Stomach (tissue), 9 donors: ENCODE results near the gene UGT8. TPM values are rescaled to one million over a fixed set of nuclear protein-coding genes. Genes with fewer than 3 reads are reported as not detected.

Source experiments
- DNase-seq, 2 donors: peaks; one replicate each; pipeline versions ENCODE4 v3.0.0 to v3.0.0-alpha.2; 2013 to 2019
- H3K27ac ChIP-seq, 5 donors: fragments of 200-600 bp in 4 of 5; sonication (generic) in 4 of 5; one replicate each; pipeline ENCODE4 v1.5.1; 2013 to 2019; ENCODE audit warnings: mild to moderate bottlenecking in 1 of 5, moderate library complexity in 1 of 5
- H3K27me3 ChIP-seq, 3 donors: fragments of 200-600 bp; sonication (generic); one replicate each; pipeline ENCODE4 v1.5.1; 2017 to 2019; ENCODE audit warnings: mixed run types in 1 of 3
- H3K36me3 ChIP-seq, 4 donors: fragments of 200-600 bp; sonication (generic); 1 replicate in 3 of 4; 2 replicates in 1 of 4; pipeline ENCODE4 v1.5.1; 2016 to 2019
- H3K4me1 ChIP-seq, 4 donors: fragments of 200-600 bp; sonication (generic); one replicate each; pipeline ENCODE4 v1.5.1; 2016 to 2019
- H3K4me3 ChIP-seq, 4 donors: fragments of 200-600 bp; sonication (generic) in 3 of 4; one replicate each; pipeline ENCODE4 v1.5.1; 2016 to 2019; ENCODE audit warnings: mild to moderate bottlenecking in 1 of 4
- H3K9me3 ChIP-seq, 4 donors: fragments of 200-600 bp; sonication (generic); one replicate each; pipeline ENCODE4 v1.5.1; 2016 to 2019
- CTCF ChIP-seq, 7 experiments: fragments of 450-650 bp in 4 of 7; fragments of 200-600 bp in 3 of 7; sonication (generic) in 3 of 7; IDR thresholded peaks; one replicate each; pipeline ENCODE4 v1.5.1; 2016 to 2019; ENCODE audit warnings: antibody characterized with exemption in 7 of 7, control low read depth in 2 of 7, mild to moderate bottlenecking in 1 of 7
- EP300 ChIP-seq: sonication (generic); formaldehyde crosslinking; IDR thresholded peaks from one replicate; pipeline ENCODE4 v1.6.1; 2017; ENCODE audit warnings: antibody characterized with exemption
- POLR2A ChIP-seq, 4 donors: fragments of 450-650 bp; IDR thresholded peaks; one replicate each; pipeline ENCODE4 v1.6.1; 2016; ENCODE audit warnings: antibody characterized with exemption in 4 of 4, control low read depth in 2 of 4, mild to moderate bottlenecking in 1 of 4, moderate library complexity in 1 of 4
- POLR2AphosphoS5 ChIP-seq, 3 donors: sonication (generic); formaldehyde crosslinking; IDR thresholded peaks; one replicate each; pipeline ENCODE4 v1.6.1; 2016; ENCODE audit warnings: antibody characterized with exemption in 3 of 3
- WGBS, 5 donors: extraction: QIAGEN DNeasy Blood & Tissue Kit in 3 of 5; methylation state at CpG; one replicate each; pipeline versions ENCODE4 v1.1.5 to v1.1.7; 2013 to 2018; 5-methylcytosine and 5-hydroxymethylcytosine counted together
- intact Hi-C: fragments of 100-400 bp; cut with DNase I; formaldehyde crosslinking; loops from one replicate; pipeline ENCODE4 v1.15.1; 2023; ENCODE audit warnings: low total_unique reads
- polyA plus RNA-seq, 3 donors: library from polyadenylated mRNA; stranded (reverse); fragments of 200-250 nt; gene quantifications; one replicate each; pipeline ENCODE4 v1.2.3, GENCODE V29; 2013
- small RNA-seq, 4 donors: library from RNA; depleted of rRNA; stranded (forward); fragments of <200 nt; gene quantifications; one replicate each; pipeline ENCODE3, GENCODE V24; 2016
- total RNA-seq, 5 donors: library from RNA; depleted of rRNA; stranded (reverse); fragments of >200 nt; gene quantifications; one replicate each; pipeline versions ENCODE4 v1.1.0 to v1.2.3, GENCODE V29; 2014 to 2016
- donor health status: healthy with polysubstance abuse.
- donor health status: Bipolar disorder and iron deficiency.
- donor health status: healthy.

Gene UGT8
- total and polyA plus RNA-seq, 8 donors = 1.2 to 42.6 (median 8.0) TPM

- H3K27ac ChIP-seq = no peak overlapping the region
- TF ChIP-seq POLR2AphosphoS5 (IDR thresholded peaks at IDR 0.05) (no peak), EP300 (no peak), POLR2A (IDR thresholded peaks at IDR 0.05) (no peak), CTCF (IDR thresholded peaks at IDR 0.05) (no peak)
- no peaks in the 10 kb centered on the region for H3K9me3 ChIP-seq
- no peak for DNase-seq
- no peaks in the 10 kb centered on the region for H3K36me3 ChIP-seq
- H3K4me3 ChIP-seq = no peak overlapping the region
- no peaks in the 10 kb centered on the region for H3K27me3 ChIP-seq
- WGBS, 5 donors = 63 to 72% (median 67%) methylated on average over 6 of the region's 6 CpGs
- intact Hi-C loops = no loop called here
- H3K4me1 ChIP-seq = no peaks in the 10 kb centered on the region
These were observed 126.5 kb downstream of the UGT8 start for GRCh38 chr4:114725066-114725465.

GRCh38 chr4:114727461-114727860 lies 128.9 kb downstream of the UGT8 start:
- Histone ChIP-seq H3K36me3 (no peaks in the 10 kb centered on the region), H3K27me3 (no peaks in the 10 kb centered on the region), H3K4me3 (no peak overlapping the region), H3K4me1 (no peaks in the 10 kb centered on the region), H3K27ac (no peak overlapping the region), H3K9me3 (no peaks in the 10 kb centered on the region)
- no peak for TF ChIP-seq CTCF (IDR thresholded peaks at IDR 0.05)
- no peak for TF ChIP-seq POLR2A (IDR thresholded peaks at IDR 0.05)
- no peak for TF ChIP-seq POLR2AphosphoS5 (IDR thresholded peaks at IDR 0.05)
- TF ChIP-seq EP300 = no peak
- intact Hi-C loops = no loop called here
- no peak for DNase-seq
- WGBS, 5 donors = 0% methylated on average over 1 of the region's 1 CpG

Small RNAs within 50 kb of the gene (small RNA-seq; reads per million reads assigned to genes)
- 7.9 to 36.8 (median 13.0) reads per million in 4 donors for gene MIR577
